HG03469 (cell line): ENCODE data around the gene PLD6.
"Not testable (repeated sequence)": the region's sequence is repeated elsewhere in the genome, so short reads cannot be mapped to it uniquely, and the experiment has no call there.

ENCODE experiments used
- ATAC-seq: cut with Tn5 transposase; IDR thresholded peaks from one replicate; pipeline ENCODE4 v1.9.1; 2021; ENCODE audit warnings: mild to moderate bottlenecking, moderate library complexity, moderate number of reproducible peaks; ENCODE audit not compliant: unreplicated experiment

Gene PLD6

GRCh38 chr17:17201907-17202306, 4.2 kb downstream of the PLD6 start:
- no peak for ATAC-seq

GRCh38 chr17:17201271-17201670, 4.9 kb downstream of the PLD6 start:
- ATAC-seq = no peak

GRCh38 chr17:17200831-17201230, 5.3 kb downstream of the PLD6 start:
- ATAC-seq = no peak

- no peak for ATAC-seq
These were observed 5.8 kb downstream of the PLD6 start for GRCh38 chr17:17200311-17200710.

- no peak for ATAC-seq
These were observed 7.9 kb downstream of the PLD6 start for GRCh38 chr17:17198281-17198680.

- ATAC-seq = no peak
These were observed 9.4 kb downstream of the PLD6 start for GRCh38 chr17:17196776-17197175.

- ATAC-seq = not testable (repeated sequence)
These were observed 10.7 kb downstream of the PLD6 start for GRCh38 chr17:17195466-17195865.

GRCh38 chr17:17191961-17192381, 14.2 kb downstream of the PLD6 start:
- ATAC-seq = no peak

GRCh38 chr17:17191346-17191792, 14.8 kb downstream of the PLD6 start:
- no peak for ATAC-seq

- ATAC-seq = no peak
These were observed 15.9 kb downstream of the PLD6 start for GRCh38 chr17:17190188-17190587.

GRCh38 chr17:17189559-17189958, 16.6 kb downstream of the PLD6 start:
- ATAC-seq = no peak

- no peak for ATAC-seq
These were observed 17.5 kb downstream of the PLD6 start for GRCh38 chr17:17188586-17188985.

GRCh38 chr17:17186551-17187505, 19.3 kb downstream of the PLD6 start:
- no peak for ATAC-seq

- ATAC-seq = no peak
These were observed 20.1 kb downstream of the PLD6 start for GRCh38 chr17:17186051-17186450.

- not testable (repeated sequence) for ATAC-seq
These were observed 21.0 kb downstream of the PLD6 start for GRCh38 chr17:17184985-17185757.

- no peak for ATAC-seq
These were observed 22.4 kb downstream of the PLD6 start for GRCh38 chr17:17183744-17184143.

GRCh38 chr17:17182598-17183136, 23.5 kb downstream of the PLD6 start:
- ATAC-seq = no peak

- no peak for ATAC-seq
These were observed 24.2 kb downstream of the PLD6 start for GRCh38 chr17:17181666-17182597.

GRCh38 chr17:17180741-17181525, 25.2 kb downstream of the PLD6 start:
- ATAC-seq = no peak
